Bronchial epithelial cell (primary cell): ENCODE measurements around the gene KITLG. TPM values are rescaled to one million over a fixed set of nuclear protein-coding genes. Genes with fewer than 3 reads are reported as not detected.

ENCODE experiments used
- DNase-seq: peaks from one replicate; pipeline ENCODE4 v3.0.0-alpha.2; 2010; ENCODE audit warnings: low read depth
- FAIRE-seq: peaks from 2 replicates; lab custom pipeline; 2011; peaks lifted over from hg19 to GRCh38; lab: Jason Lieb, UNC
- H3K27me3 ChIP-seq: 2 replicates; pipeline ENCODE4 v1.5.1; 2011; ENCODE audit warnings: low read length; ENCODE audit not compliant: control insufficient read depth, insufficient read depth
- H3K36me3 ChIP-seq: 2 replicates; pipeline ENCODE4 v1.5.1; 2011; ENCODE audit warnings: low read length; ENCODE audit not compliant: control insufficient read depth, insufficient read depth
- H3K4me3 ChIP-seq: 2 replicates; pipeline ENCODE4 v1.5.1; 2011; ENCODE audit warnings: mild to moderate bottlenecking, low read depth, low read length, control low read depth
- CTCF ChIP-seq: IDR thresholded peaks from 2 replicates; pipeline ENCODE4 v1.5.1; 2011; ENCODE audit warnings: mild to moderate bottlenecking, moderate library complexity, low read length, control low read depth, inconsistent platforms; ENCODE audit not compliant: insufficient read depth, severe bottlenecking
- total RNA-seq: library from RNA; depleted of rRNA; stranded (reverse); fragments of >200 nt; gene quantifications from 2 replicates; pipeline ENCODE4 v1.2.1, GENCODE V29; 2014

KITLG gene
- total RNA-seq, 1 donor from 2014 or later: 22.4 TPM

- DNase-seq: peak; percentile 25
- Histone ChIP-seq H3K4me3 (no peak overlapping the region), H3K27me3 (no peaks in the 10 kb centered on the region), H3K36me3 (no peaks in the 10 kb centered on the region)
- no peak for TF ChIP-seq CTCF
- FAIRE-seq: no peak
Measured at GRCh38 chr12:88453323-88453722, 126.9 kb downstream of the KITLG start.

GRCh38 chr12:88451205-88451604, 129.1 kb downstream of the KITLG start:
- no peak for DNase-seq
- Histone ChIP-seq H3K36me3 (no peaks in the 10 kb centered on the region), H3K27me3 (no peaks in the 10 kb centered on the region), H3K4me3 (no peak overlapping the region)
- no peak for TF ChIP-seq CTCF
- FAIRE-seq: no peak

GRCh38 chr12:88450136-88450535, 130.1 kb downstream of the KITLG start:
- no peak for TF ChIP-seq CTCF
- DNase-seq (no peak), FAIRE-seq (no peak)
- Histone ChIP-seq H3K36me3 (no peaks in the 10 kb centered on the region), H3K27me3 (no peaks in the 10 kb centered on the region), H3K4me3 (no peak overlapping the region)

- FAIRE-seq: no peak
Measured at GRCh38 chr12:88448337-88448915, 131.8 kb downstream of the KITLG start.

GRCh38 chr12:88445705-88446394, 134.4 kb downstream of the KITLG start:
- no peak for TF ChIP-seq CTCF
- no peak overlapping the region for H3K4me3 ChIP-seq
- DNase-seq (no peak), FAIRE-seq (no peak)
- H3K36me3 ChIP-seq: no peaks in the 10 kb centered on the region
- H3K27me3 ChIP-seq: no peaks in the 10 kb centered on the region

More at GRCh38 chr12:88448337-88448915, 131.8 kb downstream of the KITLG start:
- DNase-seq: no peak
- Histone ChIP-seq H3K36me3 (no peaks in the 10 kb centered on the region), H3K4me3 (no peak overlapping the region), H3K27me3 (no peaks in the 10 kb centered on the region)
- TF ChIP-seq CTCF: no peak

- no peak for FAIRE-seq
Measured at GRCh38 chr12:88444481-88444880, 135.8 kb downstream of the KITLG start.

More at GRCh38 chr12:88444481-88444880, 135.8 kb downstream of the KITLG start:
- no peak for TF ChIP-seq CTCF
- Histone ChIP-seq H3K36me3 (no peaks in the 10 kb centered on the region), H3K4me3 (no peak overlapping the region), H3K27me3 (no peaks in the 10 kb centered on the region)
- no peak for DNase-seq
